ENCODE measurements around the gene BTBD18. TPM values are rescaled to one million over a fixed set of nuclear protein-coding genes. Genes with fewer than 3 reads are reported as not detected.
A peak's percentile ranks its signal among the peaks of the same experiment; 100 is the strongest.

The BTBD18 gene
- polyA plus RNA-seq, result 0.09 TPM
- long read RNA-seq, donor 1, result 0 reads
- long read RNA-seq, donor 2, result 0 reads
- long read RNA-seq, donor 3, result 0 reads
- long read RNA-seq, donor 4, result 0 reads
- long read RNA-seq, donor 5, result 0 reads
- long read RNA-seq, donor 6, result 0 reads
- long read RNA-seq, donor 7, result 0 reads
- long read RNA-seq, donor 8, result 0 reads
- long read RNA-seq, donor 9, result 0 reads
- long read RNA-seq, donor 10, result 0 reads
- long read RNA-seq, donor 11, result 0 reads

- Histone ChIP-seq H3K9me3 (ENCODE audit: control insufficient read depth, low read depth, low read length) (peaks cover 6% of the 10 kb centered on the region), H3K27me3 (ENCODE audit: control insufficient read depth, insufficient read depth, low read length) (no peaks in the 10 kb centered on the region), H3K36me3 (ENCODE audit: control insufficient read depth, insufficient read depth, low read length) (no peaks in the 10 kb centered on the region), H3K27ac (ENCODE audit: low read length) (no peak within 1 kb of the TSS), H3K4me3 (ENCODE audit: low read length) (no peak within 1 kb of the TSS), H3K4me1 (ENCODE audit: control insufficient read depth, insufficient read depth, low read length) (peaks cover 4% of the 10 kb centered on the region)
- DNase-seq, result peak; percentile 32 to 51
- WGBS (ENCODE audit: insufficient coverage, low lambda C conversion rate), result no CpG with 5 or more reads among the region's 10 CpGs
Measured at GRCh38 chr11:57751676-57752253, at the start of gene BTBD18. Gene BTBD18 (minus strand): TSS chr11:57751819. CDS start chr11:57751188, 631 bp downstream.

- Histone ChIP-seq H3K27ac (ENCODE audit: low read length) (no peak overlapping the region), H3K9me3 (ENCODE audit: control insufficient read depth, low read depth, low read length) (no peaks in the 10 kb centered on the region), H3K4me3 (ENCODE audit: low read length) (no peak overlapping the region), H3K36me3 (ENCODE audit: control insufficient read depth, insufficient read depth, low read length) (peaks cover 57% of the 10 kb centered on the region), H3K27me3 (ENCODE audit: control insufficient read depth, insufficient read depth, low read length) (no peaks in the 10 kb centered on the region), H3K4me1 (ENCODE audit: control insufficient read depth, insufficient read depth, low read length) (peaks cover 31% of the 10 kb centered on the region)
- DNase-seq, result no peak
Measured at GRCh38 chr11:57801183-57801485, 49.5 kb upstream of the BTBD18 start.

GRCh38 chr11:57800444-57801182, 49.0 kb upstream of the BTBD18 start:
- Histone ChIP-seq H3K27ac (ENCODE audit: low read length) (peak overlapping the region; percentile 93), H3K4me3 (ENCODE audit: low read length) (no peak overlapping the region), H3K4me1 (ENCODE audit: control insufficient read depth, insufficient read depth, low read length) (peaks cover 31% of the 10 kb centered on the region), H3K36me3 (ENCODE audit: control insufficient read depth, insufficient read depth, low read length) (peaks cover 57% of the 10 kb centered on the region), H3K9me3 (ENCODE audit: control insufficient read depth, low read depth, low read length) (no peaks in the 10 kb centered on the region), H3K27me3 (ENCODE audit: control insufficient read depth, insufficient read depth, low read length) (no peaks in the 10 kb centered on the region)
- DNase-seq, result peak; percentile 61 to 78
- 80% methylated on average over 1 of the region's 4 CpGs for WGBS (ENCODE audit: insufficient coverage, low lambda C conversion rate)

- Histone ChIP-seq H3K36me3 (ENCODE audit: control insufficient read depth, insufficient read depth, low read length) (peaks cover 55% of the 10 kb centered on the region), H3K27ac (ENCODE audit: low read length) (peak overlapping the region; percentile 93), H3K4me1 (ENCODE audit: control insufficient read depth, insufficient read depth, low read length) (peaks cover 31% of the 10 kb centered on the region), H3K27me3 (ENCODE audit: control insufficient read depth, insufficient read depth, low read length) (no peaks in the 10 kb centered on the region), H3K9me3 (ENCODE audit: control insufficient read depth, low read depth, low read length) (no peaks in the 10 kb centered on the region), H3K4me3 (ENCODE audit: low read length) (no peak overlapping the region)
- WGBS (ENCODE audit: insufficient coverage, low lambda C conversion rate), result no CpG with 5 or more reads among the region's 1 CpG
- DNase-seq, result peak; percentile 94 to 97
Measured at GRCh38 chr11:57798905-57799559, 47.4 kb upstream of the BTBD18 start.

GRCh38 chr11:57793351-57794115, 41.9 kb upstream of the BTBD18 start:
- peaks cover 46% of the 10 kb centered on the region for H3K4me1 ChIP-seq (ENCODE audit: control insufficient read depth, insufficient read depth, low read length)
- peak overlapping the region; percentile 33 for H3K27ac ChIP-seq (ENCODE audit: low read length)
- no peaks in the 10 kb centered on the region for H3K27me3 ChIP-seq (ENCODE audit: control insufficient read depth, insufficient read depth, low read length)
- H3K9me3 ChIP-seq (ENCODE audit: control insufficient read depth, low read depth, low read length), result no peaks in the 10 kb centered on the region
- WGBS (ENCODE audit: insufficient coverage, low lambda C conversion rate), result 68% methylated on average over 4 of the region's 8 CpGs
- peaks cover 50% of the 10 kb centered on the region for H3K36me3 ChIP-seq (ENCODE audit: control insufficient read depth, insufficient read depth, low read length)
- H3K4me3 ChIP-seq (ENCODE audit: low read length), result no peak overlapping the region
- DNase-seq, result no peak

GRCh38 chr11:57792870-57793269, 41.3 kb upstream of the BTBD18 start:
- H3K27ac ChIP-seq (ENCODE audit: low read length), result peak overlapping the region; percentile 33
- DNase-seq, result peak in 1 of 2 donors; percentile 69
- H3K9me3 ChIP-seq (ENCODE audit: control insufficient read depth, low read depth, low read length), result no peaks in the 10 kb centered on the region
- H3K27me3 ChIP-seq (ENCODE audit: control insufficient read depth, insufficient read depth, low read length), result no peaks in the 10 kb centered on the region
- peaks cover 49% of the 10 kb centered on the region for H3K36me3 ChIP-seq (ENCODE audit: control insufficient read depth, insufficient read depth, low read length)
- no peak overlapping the region for H3K4me3 ChIP-seq (ENCODE audit: low read length)
- H3K4me1 ChIP-seq (ENCODE audit: control insufficient read depth, insufficient read depth, low read length), result peaks cover 47% of the 10 kb centered on the region

GRCh38 chr11:57792060-57792541, 40.5 kb upstream of the BTBD18 start:
- peak in 1 of 2 donors; percentile 47 for DNase-seq
- WGBS (ENCODE audit: insufficient coverage, low lambda C conversion rate), result no CpG with 5 or more reads among the region's 7 CpGs
- Histone ChIP-seq H3K4me1 (ENCODE audit: control insufficient read depth, insufficient read depth, low read length) (peaks cover 52% of the 10 kb centered on the region), H3K27me3 (ENCODE audit: control insufficient read depth, insufficient read depth, low read length) (no peaks in the 10 kb centered on the region), H3K36me3 (ENCODE audit: control insufficient read depth, insufficient read depth, low read length) (peaks cover 47% of the 10 kb centered on the region), H3K27ac (ENCODE audit: low read length) (no peak overlapping the region), H3K9me3 (ENCODE audit: control insufficient read depth, low read depth, low read length) (no peaks in the 10 kb centered on the region), H3K4me3 (ENCODE audit: low read length) (no peak overlapping the region)

GRCh38 chr11:57791321-57792059, 39.9 kb upstream of the BTBD18 start:
- peaks cover 59% of the 10 kb centered on the region for H3K4me1 ChIP-seq (ENCODE audit: control insufficient read depth, insufficient read depth, low read length)
- no peaks in the 10 kb centered on the region for H3K9me3 ChIP-seq (ENCODE audit: control insufficient read depth, low read depth, low read length)
- no peak overlapping the region for H3K4me3 ChIP-seq (ENCODE audit: low read length)
- DNase-seq, result no peak
- H3K27me3 ChIP-seq (ENCODE audit: control insufficient read depth, insufficient read depth, low read length), result no peaks in the 10 kb centered on the region
- H3K36me3 ChIP-seq (ENCODE audit: control insufficient read depth, insufficient read depth, low read length), result peaks cover 43% of the 10 kb centered on the region
- H3K27ac ChIP-seq (ENCODE audit: low read length), result no peak overlapping the region
- no CpG with 5 or more reads among the region's 22 CpGs for WGBS (ENCODE audit: insufficient coverage, low lambda C conversion rate)

- H3K36me3 ChIP-seq (ENCODE audit: control insufficient read depth, insufficient read depth, low read length), result peaks cover 17% of the 10 kb centered on the region
- H3K9me3 ChIP-seq (ENCODE audit: control insufficient read depth, low read depth, low read length), result no peaks in the 10 kb centered on the region
- no peak overlapping the region for H3K4me3 ChIP-seq (ENCODE audit: low read length)
- H3K27ac ChIP-seq (ENCODE audit: low read length), result peak overlapping the region; percentile 85
- DNase-seq, result peak in 1 of 2 donors; percentile 61
- H3K4me1 ChIP-seq (ENCODE audit: control insufficient read depth, insufficient read depth, low read length), result peaks cover 81% of the 10 kb centered on the region
- H3K27me3 ChIP-seq (ENCODE audit: control insufficient read depth, insufficient read depth, low read length), result no peaks in the 10 kb centered on the region
Measured at GRCh38 chr11:57788703-57789088, 37.1 kb upstream of the BTBD18 start.
